ENCODE results near the gene KCNK7.

Gene KCNK7

GRCh38 chr11:65585396-65586246 is 10.0 kb downstream of the KCNK7 start:
- no peak for TF ChIP-seq CTCF (IDR thresholded peaks at IDR 0.05; ENCODE audit: low read depth, low read length)
- H3K4me3 ChIP-seq (ENCODE audit: low read depth, low read length) = no peak overlapping the region

DNA sequence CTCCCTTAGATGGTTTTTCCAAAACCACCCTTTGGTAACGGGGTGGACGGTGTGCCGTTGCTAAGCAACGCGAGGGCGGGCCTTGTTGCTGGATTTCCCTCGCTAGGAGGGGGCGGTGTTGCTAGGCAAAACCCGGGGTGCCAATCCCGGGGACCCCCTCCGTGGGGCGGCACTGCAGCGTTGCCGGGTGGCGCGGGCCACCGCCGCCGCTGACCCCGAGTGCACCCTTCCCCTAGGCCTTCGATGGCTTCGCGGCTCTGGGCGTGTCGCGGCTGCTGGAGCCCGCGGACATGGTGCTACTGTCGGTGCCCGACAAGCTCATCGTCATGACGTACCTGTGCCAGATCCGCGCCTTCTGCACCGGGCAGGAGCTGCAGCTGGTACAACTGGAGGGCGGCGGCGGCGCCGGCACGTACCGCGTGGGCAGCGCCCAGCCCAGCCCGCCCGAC is 10.9 kb downstream of the KCNK7 start:
- H3K4me3 ChIP-seq (ENCODE audit: low read depth, low read length) = no peak overlapping the region
- no peak for TF ChIP-seq CTCF (IDR thresholded peaks at IDR 0.05; ENCODE audit: low read depth, low read length)

GRCh38 chr11:65584106-65584505 is 11.5 kb downstream of the KCNK7 start:
- H3K4me3 ChIP-seq (ENCODE audit: low read depth, low read length) = no peak overlapping the region

DNA sequence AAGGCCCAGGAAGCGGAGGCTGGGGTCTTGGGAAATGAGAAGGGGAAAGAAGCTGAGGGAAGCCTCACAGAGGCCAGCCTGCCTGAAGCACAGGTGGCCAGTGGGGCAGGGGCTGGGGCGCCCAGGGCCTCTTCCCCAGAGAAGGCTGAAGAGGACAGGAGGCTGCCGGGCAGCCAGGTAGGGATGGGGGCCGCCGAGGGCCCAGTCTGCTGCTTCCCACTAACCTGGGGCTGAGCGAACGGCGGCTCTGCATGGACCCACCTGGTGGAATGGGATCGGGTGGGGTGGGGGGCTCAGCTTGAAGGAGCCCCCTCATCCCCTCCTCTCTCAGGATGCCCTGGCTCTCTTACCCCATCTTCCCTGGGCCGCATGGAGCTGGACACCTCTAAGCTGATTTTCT is 12.0 kb downstream of the KCNK7 start:
- H3K4me3 ChIP-seq (ENCODE audit: low read depth, low read length) = no peak overlapping the region
- no peak for TF ChIP-seq CTCF (IDR thresholded peaks at IDR 0.05; ENCODE audit: low read depth, low read length)

More at GRCh38 chr11:65584106-65584505, 11.5 kb downstream of the KCNK7 start:
- TF ChIP-seq CTCF (IDR thresholded peaks at IDR 0.05; ENCODE audit: low read depth, low read length) = no peak

DNA sequence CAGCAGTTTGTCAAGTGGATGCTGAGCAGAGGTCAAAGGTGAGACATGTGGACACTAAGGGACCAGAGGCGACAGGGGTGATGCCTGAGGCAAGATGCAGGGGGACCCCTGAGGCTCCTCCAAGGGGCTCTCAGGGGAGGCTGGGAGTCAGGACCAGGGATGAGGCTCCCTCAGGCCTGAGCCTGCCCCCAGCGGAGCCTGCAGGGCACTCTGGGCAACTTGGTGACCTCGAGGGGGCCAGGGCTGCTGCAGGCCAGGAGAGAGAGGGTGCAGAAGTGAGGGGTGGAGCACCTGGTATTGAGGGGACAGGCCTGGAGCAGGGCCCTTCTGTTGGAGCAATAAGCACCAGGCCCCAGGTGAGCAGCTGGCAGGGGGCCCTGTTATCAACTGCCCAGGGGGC is 13.7 kb downstream of the KCNK7 start:
- no peak for TF ChIP-seq CTCF (IDR thresholded peaks at IDR 0.05; ENCODE audit: low read depth, low read length)
- H3K4me3 ChIP-seq (ENCODE audit: low read depth, low read length) = no peak overlapping the region

DNA sequence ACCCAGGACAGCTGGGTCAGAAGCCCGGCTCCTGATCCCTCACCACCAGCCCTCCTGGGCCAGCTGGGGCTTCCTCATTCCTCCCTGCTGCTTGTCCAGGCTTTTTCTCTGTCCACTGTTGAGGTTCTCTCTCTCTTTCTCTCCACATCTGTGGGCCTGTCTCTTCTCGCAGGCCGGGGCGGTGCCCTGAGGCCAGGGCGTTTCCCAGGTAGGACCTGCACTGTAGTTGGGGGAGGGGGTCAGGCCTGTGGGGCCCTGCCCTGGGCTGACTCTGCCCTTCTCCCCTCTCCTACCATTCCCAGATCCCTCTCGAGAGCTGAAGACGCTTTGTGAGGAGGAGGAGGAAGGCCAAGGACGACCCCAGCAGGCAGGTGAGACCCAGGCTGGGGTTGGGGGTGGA is 14.8 kb downstream of the KCNK7 start:
- H3K4me3 ChIP-seq (ENCODE audit: low read depth, low read length) = no peak overlapping the region
- no peak for TF ChIP-seq CTCF (IDR thresholded peaks at IDR 0.05; ENCODE audit: low read depth, low read length)

- TF ChIP-seq CTCF (IDR thresholded peaks at IDR 0.05; ENCODE audit: low read depth, low read length) = no peak
- no peak overlapping the region for H3K4me3 ChIP-seq (ENCODE audit: low read depth, low read length)
These were observed 15.4 kb downstream of the KCNK7 start for GRCh38 chr11:65580031-65580692.

All from WI38 (cell line).